ENCODE measurements around the gene RAN.

DNA sequence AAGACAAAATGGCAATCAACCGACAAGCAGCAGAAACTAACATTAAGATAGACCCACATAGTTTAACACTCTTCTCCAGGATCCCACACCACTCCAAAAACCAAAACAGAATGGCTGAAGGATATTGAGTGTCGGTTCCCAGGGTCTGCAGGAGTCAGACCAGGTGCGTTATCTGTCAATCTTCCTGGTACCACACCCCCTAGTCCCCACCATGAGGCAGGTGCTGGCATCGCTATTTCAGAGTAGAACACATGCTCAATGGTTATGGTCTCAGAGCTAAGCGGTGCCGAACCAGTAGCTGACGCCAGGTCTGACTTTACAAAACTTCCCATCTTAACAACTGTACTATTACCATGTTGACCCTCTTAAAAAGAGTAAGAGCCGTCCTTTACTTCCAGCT, 43.0 kb upstream of the RAN start:
- TF ChIP-seq, protein P1, sequence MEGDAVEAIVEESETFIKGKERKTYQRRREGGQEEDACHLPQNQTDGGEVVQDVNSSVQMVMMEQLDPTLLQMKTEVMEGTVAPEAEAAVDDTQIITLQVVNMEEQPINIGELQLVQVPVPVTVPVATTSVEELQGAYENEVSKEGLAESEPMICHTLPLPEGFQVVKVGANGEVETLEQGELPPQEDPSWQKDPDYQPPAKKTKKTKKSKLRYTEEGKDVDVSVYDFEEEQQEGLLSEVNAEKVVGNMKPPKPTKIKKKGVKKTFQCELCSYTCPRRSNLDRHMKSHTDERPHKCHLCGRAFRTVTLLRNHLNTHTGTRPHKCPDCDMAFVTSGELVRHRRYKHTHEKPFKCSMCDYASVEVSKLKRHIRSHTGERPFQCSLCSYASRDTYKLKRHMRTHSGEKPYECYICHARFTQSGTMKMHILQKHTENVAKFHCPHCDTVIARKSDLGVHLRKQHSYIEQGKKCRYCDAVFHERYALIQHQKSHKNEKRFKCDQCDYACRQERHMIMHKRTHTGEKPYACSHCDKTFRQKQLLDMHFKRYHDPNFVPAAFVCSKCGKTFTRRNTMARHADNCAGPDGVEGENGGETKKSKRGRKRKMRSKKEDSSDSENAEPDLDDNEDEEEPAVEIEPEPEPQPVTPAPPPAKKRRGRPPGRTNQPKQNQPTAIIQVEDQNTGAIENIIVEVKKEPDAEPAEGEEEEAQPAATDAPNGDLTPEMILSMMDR (IDR thresholded peaks at IDR 0.05), result no peak
- TF ChIP-seq POLR2A (IDR thresholded peaks at IDR 0.05) (no peak), POLR2AphosphoS5 (IDR thresholded peaks at IDR 0.05) (no peak)
